ELR (cell line): ENCODE results near the gene ASXL3.

Experiments used
- DNase-seq: peaks from one replicate; pipeline ENCODE4 v3.0.0-alpha.2; 2015; ENCODE audit warnings: low read depth

The ASXL3 gene

DNA sequence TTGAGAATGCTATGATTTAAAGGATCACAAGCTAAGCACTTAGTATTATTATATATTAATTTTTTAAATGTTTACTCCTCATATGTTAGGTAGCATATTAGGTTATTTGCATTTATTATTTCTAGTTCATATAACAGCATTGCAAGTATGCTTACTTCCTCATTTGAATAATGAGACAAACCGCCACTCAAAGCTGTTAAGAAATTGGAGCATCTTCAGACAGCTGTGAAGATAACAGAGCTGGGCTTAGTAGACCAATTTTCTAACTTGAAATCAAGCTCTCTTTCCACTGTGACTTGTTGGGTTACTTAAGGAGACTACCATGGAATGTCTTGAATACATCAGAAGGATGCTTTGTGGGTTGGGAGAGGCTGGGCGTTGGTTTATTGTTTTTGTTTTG lies 139.3 kb downstream of the ASXL3 start:
- no peak for DNase-seq

DNA sequence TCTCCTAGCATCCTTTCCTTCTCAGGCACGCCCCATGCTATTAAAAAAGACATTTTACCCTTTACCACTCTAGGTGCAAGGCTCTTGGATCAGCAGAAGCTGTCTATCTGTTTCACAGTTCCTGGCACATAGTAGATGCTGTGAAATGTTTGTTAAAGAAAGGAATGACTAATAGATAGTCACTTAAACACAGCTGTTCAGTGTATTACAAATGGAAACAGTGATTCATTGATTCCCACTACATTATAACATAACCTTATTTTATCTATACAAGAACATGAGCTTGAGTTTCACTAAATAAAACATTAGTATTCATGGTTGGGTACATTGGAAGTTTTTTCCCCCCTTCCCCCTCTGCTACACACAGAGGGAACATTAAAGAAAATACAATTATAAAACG lies 142.1 kb downstream of the ASXL3 start:
- DNase-seq = no peak

DNA sequence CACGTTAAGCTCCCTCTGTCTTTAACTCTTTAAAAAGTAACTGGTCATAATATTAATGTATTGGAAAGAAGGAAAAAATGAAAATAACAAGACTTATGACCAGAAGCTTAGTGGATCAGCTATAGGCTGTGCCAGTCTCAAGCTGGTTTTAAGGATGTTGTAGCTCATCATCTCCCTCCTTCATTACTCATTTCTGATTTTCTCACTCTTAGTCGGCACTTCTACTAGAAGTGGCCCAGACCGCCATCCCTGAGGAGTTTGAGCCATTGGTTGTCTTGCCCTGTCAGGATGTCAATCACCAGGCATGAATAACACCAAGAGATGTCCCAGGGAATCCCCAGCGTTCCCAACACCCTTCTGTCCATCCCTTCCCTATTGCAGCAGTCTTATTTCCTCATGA lies 151.5 kb downstream of the ASXL3 start:
- no peak for DNase-seq

DNA sequence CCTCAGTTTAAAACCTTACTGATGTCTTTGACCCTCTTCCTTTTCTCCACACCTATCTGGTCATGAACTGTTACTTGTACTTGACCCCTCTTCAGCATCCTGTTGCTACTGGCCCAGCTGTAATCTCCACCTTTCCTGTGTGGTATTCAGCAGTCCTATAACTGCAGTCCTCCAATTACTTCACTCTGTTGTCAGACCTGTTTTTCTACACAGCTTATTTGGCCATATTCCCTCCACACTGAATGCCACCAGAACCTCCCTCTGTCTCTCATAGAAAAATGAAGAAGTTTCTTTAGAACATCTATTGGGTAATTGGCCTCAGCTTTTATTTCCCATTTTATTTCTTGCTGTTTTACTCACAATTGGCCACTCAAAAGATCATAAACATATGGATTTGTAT lies 155.4 kb downstream of the ASXL3 start:
- DNase-seq = no peak

DNA sequence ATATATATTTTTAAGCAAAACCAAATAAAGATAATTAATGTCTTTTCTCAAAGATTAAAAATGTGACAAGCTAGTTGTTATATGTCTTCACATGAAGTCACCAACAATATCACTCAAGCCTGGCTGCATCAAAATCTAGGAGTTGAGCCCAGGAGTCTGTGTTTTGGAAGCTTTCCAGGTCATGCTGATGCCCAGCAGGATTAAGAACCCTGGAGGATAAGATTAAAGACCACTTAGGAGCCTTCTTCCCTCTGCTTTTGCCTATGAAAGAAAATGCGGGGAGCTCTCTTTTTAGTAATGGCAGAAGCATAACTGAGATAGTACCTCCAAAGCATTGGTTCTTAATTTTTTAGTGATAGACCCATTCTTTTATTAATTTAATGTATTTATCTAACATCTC lies 157.4 kb downstream of the ASXL3 start:
- no peak for DNase-seq

DNA sequence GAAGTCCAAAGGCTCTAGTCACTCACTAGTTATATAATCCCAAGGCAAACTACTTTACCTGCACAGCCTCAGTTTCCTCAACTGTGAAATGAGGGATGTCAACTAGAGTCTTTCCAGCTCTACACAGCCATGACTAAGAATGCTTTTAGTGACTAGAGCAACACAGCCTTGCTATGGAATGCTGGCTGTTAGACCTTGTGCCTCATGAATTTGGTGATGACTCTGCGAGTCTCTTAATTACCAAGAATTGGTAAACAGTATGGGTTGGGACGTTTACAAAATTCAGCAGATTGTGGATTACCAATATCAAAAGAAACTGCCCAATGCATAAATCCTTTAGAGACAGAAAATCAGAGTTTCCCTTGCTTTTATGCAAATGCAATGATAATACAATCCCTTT lies 163.7 kb downstream of the ASXL3 start:
- DNase-seq = no peak

DNA sequence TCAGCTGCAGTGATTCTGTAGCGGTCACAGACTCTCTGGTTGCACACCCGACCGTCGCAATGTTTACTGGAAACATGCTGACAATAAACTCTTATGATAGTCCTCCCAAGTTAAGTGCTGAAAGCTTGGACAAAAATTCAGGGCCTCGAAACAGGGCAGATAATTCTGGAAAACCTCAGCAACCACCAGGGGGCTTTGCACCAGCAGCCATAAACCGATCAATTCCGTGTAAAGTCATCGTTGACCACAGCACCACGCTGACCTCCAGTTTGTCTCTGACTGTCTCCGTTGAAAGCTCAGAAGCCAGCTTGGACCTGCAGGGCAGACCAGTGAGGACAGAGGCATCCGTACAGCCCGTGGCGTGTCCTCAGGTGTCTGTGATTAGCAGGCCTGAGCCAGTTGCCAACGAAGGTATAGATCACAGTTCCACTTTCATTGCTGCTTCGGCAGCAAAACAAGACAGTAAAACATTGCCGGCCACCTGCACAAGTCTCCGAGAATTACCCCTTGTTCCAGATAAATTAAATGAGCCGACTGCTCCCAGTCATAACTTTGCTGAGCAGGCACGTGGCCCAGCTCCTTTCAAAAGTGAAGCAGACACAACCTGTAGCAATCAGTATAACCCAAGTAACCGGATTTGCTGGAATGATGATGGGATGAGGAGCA lies 166.1 kb downstream of the ASXL3 start:
- DNase-seq = no peak

DNA sequence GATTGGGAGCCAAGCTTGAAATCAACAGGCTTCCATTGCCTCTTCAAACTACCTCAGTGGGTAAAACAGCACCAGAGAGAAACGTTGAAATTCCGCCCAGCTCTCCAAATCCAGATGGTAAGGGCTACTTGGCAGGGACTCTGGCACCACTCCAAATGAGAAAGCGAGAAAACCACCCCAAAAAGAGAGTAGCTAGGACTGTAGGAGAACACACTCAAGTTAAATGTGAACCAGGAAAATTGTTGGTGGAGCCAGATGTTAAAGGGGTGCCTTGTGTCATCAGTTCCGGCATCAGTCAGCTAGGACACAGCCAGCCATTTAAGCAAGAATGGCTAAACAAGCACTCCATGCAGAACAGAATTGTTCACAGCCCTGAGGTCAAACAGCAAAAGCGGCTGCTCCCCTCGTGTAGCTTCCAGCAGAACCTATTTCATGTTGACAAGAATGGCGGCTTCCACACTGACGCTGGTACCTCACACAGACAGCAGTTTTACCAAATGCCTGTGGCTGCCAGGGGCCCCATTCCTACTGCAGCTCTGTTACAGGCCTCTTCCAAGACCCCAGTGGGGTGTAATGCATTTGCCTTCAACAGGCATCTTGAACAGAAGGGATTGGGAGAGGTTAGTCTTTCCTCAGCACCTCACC lies 167.3 kb downstream of the ASXL3 start:
- no peak for DNase-seq

DNA sequence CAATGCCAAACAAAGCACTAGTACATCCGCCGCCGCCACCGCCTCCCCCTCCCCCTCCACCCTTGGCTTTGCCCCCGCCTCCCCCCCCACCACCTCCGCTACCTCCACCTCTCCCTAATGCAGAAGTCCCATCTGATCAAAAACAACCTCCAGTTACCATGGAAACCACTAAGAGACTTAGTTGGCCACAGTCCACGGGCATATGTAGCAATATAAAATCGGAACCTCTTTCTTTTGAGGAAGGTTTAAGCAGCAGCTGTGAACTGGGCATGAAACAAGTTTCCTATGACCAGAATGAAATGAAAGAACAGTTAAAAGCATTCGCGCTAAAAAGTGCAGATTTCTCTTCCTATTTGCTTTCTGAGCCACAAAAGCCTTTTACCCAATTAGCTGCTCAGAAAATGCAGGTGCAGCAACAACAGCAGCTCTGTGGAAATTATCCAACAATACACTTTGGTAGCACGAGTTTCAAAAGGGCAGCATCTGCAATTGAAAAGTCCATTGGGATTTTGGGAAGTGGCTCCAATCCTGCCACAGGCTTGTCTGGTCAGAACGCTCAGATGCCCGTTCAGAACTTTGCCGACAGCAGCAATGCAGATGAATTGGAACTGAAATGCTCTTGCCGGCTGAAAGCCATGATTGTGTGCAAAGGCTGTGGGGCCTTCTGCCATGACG lies 168.0 kb downstream of the ASXL3 start:
- no peak for DNase-seq

DNA sequence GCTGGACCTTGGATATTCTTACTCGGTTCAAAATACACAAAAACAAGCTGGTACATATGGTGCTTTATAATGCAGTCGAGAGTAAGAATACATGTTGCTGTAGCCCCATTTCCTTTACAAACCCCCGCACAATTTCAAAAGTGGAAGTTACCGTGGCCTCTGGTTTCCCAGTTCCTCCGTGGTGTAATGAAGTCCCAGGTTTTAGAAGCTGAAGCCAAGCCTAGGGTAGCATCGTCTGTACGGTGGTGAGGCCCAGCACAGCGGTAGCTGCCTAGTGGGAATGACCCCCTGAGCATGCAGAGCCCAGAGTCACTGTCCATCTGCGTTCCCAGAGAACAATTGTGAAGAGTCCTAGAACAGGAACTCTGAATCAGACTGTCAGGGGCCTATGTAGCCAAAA lies 171.8 kb downstream of the ASXL3 start:
- no peak for DNase-seq

DNA sequence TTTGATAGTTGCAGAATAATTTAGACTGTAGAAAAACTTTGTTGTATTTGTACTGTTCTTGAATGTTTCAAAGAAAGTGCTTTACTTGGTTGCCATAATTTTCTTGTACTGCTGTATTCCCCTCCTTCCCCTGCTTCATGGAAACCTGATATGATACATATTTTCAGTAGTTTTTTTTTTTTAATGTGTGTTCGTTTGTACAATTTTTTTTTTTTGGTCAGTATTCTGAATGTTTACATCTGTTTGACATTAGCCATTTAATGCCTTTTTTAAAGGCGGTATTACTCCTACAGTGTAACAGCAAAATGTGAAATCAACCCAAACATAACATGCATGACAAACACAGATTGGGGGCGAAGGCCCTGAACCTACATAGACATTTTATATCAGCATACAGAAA lies 172.3 kb downstream of the ASXL3 start:
- no peak for DNase-seq

DNA sequence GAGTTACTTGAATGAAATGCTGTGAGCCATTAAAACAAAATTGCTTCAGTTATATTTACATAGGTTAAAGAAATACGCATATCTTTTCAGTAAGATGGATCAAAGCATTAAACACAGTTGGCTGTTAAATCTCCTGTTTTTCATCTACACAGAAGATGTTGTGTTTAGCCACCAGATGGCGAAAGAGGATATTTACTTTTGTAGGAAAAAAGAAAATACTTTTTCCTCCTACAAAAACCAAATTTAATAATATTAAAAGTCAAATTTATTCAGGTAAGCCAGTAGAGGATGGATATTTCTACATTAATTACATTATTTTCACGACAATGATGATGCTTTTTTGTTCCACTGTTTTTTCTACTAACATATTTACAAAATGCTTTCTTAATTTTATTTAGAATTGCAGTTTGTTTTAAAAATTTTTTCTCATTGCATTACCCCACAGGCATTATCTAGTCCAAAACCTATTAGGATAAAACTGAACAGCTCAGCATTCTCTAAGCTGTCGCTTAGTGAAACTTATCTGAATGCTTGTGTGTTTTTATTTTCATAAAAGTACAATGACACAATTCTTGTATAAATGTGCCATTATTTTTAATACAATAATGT lies 173.7 kb downstream of the ASXL3 start:
- peak; percentile 7 for DNase-seq

DNA sequence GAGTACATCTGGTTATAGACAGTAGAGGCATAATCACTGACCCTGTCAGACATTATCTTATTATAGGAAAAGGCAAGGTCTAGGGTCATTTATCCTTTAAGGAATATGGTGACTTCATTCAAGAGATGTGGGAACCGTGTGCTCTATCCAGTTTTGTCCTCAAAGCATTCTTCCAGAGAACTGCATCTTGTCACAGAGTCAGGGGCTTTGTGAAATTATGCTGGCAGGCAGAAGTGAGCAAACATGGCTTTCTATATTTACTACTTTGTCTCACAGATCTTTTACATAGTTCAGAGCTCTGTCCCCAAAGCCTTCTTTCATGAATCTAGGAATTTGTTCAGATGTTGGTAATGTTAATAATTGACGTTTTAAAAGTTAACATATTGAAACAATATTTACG lies 177.4 kb downstream of the ASXL3 start:
- DNase-seq = no peak

DNA sequence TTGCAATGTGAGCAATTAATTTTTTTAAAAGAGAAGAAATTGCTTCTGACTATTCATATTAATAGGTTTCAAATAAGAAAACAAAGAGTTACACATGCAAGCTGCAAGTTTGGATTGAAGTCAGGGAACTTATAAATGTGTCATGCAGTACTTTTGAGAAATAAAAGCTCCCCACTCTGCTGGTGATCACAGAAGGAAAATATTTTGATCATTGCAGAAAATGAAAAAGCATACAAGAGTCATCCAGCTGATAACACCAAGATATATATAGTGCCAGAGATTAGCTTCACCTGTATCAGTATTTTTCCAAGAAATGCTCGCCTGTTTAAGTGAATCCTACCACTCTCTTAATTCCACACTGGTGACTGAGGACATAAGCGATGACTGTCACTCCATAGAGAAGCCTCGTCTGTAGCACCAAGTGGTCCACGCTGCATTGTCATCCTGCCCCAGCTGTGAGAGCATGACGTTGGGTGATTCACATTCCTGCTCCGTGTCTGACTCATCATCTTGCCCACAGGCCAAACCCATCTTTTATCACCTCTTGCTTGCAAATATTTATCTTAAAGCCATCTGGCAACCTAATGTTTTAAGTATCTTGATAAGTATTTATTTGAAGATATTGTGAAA lies 178.0 kb downstream of the ASXL3 start:
- DNase-seq = peak; percentile 17

DNA sequence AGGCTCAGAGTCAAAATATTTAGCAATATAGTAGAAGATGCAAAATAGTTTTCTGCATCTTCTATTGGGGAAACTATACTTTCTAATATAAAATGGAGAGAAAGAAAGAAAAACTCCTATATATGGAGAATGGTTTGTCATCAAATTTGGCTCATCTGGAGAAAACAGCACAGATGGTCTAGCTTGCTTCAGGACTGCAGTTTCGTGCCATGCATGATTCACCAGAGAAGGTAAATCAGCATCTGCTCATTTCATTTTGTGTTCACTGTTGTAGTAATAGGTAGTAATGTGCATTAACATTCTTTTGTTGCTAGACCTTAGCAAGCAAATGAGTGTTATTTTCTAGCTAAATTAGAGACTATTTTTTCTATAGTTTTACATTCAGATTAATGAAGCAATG lies 179.0 kb downstream of the ASXL3 start:
- no peak for DNase-seq

DNA sequence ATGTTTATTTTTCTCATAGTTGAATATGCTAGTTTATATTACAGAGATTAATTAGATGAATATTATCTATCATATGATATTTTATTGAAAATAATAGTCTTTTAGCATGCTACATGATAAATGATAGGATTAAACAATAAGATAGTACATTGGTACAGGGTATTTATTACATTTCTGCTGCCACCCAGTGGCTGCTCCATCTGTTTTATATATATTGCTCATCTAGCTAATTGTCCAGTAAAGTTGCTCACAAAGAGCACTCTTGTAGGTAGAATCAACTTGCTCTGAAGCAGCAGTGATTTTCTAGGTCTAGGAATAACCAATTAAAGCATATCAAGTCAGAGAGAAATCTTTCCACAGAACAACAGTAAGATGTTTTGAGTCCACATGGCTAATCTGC lies 183.3 kb downstream of the ASXL3 start:
- DNase-seq = peak; percentile 0

DNA sequence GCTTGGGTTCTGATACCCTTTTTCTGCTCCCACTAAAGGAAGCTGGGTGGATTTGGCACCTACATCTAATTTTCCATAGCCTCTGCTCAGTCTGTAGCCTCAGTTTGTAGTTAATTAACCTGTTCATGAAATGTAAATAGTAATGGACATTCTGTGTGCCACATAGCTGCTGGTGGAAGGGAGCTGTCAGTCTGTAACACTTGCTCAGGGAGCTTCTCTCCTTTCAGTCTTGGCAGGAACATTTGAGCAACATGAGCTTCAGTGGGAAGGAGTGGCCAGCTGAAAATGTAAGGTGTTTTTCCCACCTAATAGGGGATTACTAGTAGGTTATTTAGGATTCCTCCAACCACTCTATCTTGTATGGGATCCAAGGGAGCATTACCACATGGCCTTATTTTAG lies 203.4 kb downstream of the ASXL3 start:
- no peak for DNase-seq
